Measurements from ENCODE around the gene HMX1.

The HMX1 gene

DNA sequence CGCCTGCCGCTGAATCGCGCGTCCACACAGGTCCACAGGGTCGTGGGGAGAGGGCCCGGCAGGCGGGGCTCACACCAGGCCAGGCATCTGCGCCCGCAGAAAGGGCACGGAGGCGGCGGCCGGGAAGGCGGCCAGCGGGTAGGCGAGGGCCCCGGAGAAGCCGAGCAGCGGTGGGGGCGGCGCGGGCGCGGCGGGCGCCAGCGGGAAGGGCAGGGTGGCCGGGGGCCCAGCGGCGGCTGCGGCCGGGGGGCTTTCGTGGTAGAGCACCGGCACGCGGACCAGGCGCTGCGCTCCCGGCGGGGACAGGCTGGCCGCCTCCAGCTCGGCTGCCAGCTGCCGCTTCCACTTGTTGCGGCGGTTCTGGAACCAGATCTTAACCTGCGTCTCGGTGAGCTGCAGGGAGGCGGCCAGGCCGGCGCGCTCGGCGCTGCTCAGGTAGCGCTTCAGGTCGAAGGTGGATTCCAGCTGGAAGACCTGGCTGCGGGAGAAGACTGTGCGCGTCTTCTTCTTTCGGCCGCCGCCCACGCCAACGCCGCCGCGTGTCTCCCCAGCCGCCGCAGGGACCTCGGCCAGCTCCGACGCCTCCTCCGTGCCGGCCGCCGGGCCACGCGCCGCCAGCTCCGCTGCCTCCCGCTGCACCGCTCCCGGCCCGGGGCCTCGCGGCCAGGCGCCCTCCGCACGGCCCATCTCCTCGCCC lies 3.9 kb downstream of the HMX1 start:
- no peak for DNase-seq

DNA sequence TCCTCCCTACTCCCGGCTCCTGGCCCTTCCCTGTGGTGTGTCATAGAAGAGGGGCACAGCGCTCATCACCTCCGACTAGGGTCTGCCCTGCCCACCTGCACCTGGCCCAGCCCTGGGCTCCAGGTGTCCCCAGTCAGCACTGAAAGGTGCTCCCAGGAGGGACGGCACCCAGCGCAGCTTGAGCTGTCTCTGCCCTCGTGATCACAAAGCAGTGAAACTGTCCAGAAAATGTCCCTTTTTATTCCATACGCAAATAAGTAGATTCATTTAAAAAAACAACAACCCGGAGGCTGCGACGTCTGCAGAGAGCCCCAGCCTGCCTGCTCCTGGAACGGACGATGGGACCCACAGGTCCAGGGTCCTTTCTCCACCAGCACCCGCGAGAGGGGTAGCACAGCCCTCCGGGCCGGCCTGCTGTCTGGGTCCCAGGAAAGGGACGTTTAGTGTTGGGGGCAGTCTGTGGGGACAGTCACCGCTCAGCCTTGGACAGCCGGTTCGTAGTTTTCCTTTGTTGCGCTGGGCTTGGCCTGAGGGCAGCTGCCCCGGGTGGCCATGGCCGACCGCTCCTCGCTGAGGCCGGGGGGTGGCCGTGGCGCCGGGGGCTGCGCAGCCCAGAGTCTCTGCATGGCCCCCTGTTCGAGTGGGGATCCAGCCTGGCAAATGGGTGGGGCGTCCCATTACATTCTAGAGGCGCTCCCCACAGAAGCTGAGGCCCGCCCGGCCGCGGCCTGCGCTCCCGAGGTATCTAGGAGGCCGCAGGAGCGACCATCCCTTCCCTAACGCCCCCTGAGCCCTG lies 4.6 kb downstream of the HMX1 start:
- DNase-seq, result no peak

DNA sequence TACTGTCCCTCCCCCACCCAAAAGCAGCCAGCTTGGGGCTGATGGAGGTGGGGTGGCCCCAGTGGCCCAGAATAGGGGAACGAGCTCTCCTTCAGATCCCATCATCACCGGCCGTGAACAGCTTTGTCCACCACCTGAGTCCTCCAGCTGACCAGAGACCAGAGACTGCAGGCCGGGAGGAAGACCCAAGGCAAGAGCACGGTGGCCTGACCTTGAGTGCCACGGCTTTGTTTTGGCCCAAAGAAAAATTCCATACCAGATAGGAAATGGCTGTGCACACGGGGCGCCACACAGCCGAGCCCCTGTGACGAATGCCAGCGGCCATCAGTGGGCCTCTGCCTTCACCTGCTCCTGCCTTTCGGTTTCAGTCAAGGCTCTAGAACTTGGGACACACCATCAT lies 5.2 kb downstream of the HMX1 start:
- no peak for DNase-seq

DNA sequence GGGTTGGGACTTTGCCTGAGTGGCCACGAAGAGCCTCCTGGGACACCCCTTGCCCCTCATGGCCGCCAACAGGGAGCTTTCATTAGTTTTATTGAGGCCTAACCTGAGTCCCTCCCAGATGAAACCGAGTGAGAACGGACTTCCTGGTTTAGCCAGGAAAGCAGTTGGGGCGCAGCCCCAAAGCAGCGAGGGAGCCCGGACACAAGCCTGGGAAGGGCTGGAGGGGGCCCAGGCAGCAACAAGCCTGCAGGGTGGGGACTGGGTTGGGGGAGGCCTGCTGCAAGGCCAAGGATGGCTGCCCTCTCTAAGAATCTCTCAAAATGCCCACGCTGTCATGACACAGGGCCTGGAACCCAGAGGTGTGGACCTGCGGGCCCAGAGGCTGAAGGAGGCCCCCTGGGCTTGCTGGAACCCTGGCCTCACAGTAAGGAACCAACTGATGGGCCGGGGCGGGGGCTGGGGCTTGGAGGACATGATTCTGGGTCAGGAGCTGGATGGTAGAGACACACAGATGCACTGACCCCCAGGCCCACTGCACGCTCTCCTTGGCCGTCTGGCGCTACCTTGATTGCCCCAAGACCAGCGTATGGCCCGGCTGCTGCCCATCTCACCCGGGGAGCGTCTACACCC lies 5.8 kb downstream of the HMX1 start:
- no peak for DNase-seq

DNA sequence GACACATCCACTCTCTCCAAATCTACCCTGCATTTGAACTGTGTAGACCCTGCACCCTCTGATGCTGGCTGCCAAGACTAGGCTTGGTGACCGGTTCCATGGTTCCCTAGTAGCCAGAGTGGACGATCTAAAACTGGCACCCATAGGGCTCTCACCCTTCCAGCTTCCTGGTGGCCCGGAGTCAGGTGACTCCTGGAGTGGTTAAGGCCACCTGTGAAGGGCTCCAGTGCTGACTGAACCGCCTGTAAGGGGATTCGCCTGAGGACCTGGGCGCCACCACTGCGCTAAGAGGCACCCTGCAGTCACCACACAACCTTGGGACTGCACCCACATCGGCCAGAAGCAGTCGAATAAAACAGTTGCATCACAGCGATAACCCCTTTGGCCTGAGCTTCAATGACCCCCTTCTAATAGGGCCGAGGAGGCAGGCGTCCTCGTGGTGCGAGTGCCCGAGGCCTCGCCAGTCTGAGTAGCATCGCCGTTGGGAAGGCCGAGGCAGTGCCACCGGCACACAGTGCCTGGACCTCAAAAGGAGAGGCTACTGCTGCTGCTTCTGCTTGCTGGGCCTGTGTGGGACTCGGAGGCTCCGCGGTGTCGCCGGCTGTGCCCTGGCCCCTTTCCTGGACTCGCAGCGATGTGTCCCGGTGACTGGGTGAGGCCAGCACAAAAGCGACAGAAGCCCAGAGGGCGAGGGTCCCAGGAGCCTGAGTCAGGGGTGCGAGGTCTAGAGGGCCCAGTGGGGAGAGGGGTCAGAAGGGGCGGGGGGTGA lies 6.5 kb downstream of the HMX1 start:
- no peak for DNase-seq

DNA sequence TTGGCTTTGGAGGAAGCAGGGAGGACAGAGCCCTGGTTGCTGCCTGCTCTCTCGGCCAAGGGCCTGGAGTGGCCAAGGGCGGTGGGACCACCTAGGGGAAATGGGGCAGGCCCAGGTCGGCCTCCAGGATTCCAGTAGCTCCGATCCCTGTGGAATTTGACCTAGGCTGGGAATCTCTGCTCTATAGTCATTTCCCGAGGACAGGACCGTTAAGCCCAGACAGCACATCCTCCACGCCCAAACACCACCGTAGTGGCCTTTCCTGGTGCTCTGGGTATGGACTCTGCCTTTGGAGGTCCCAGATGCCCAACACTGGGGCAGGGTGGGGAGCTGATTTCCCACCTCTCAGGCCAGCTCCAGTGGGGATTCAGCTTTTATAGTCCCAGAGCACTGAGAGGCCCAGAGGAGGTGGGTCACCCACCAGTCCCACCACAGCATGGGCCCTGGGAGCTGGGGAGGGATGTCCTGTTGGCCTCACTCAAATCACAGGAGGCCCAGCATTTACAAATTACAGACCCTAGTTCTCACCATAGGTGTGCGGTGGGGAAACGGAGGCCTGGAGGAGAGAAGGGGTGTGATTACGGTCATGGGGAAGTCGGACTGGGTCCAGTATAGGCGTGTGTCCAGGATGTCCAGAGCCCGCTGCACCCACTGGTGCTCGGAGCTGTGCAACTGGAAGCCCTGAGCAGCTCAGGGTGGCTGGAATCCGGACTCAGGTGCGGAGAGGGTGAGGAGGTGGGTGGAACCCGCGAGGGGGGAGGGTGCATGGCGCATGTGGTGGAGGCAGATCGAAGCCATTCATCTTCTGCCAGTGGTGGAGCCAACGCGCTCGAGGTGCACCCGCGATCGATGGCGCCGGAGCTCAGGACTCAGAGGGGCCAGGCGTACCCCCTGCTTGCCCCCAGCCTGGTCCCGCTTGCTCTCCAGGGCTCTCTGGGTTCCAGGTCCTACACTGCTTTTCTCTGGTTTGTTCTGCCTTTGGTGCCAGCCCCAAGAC lies 7.7 kb downstream of the HMX1 start:
- no peak for DNase-seq

DNA sequence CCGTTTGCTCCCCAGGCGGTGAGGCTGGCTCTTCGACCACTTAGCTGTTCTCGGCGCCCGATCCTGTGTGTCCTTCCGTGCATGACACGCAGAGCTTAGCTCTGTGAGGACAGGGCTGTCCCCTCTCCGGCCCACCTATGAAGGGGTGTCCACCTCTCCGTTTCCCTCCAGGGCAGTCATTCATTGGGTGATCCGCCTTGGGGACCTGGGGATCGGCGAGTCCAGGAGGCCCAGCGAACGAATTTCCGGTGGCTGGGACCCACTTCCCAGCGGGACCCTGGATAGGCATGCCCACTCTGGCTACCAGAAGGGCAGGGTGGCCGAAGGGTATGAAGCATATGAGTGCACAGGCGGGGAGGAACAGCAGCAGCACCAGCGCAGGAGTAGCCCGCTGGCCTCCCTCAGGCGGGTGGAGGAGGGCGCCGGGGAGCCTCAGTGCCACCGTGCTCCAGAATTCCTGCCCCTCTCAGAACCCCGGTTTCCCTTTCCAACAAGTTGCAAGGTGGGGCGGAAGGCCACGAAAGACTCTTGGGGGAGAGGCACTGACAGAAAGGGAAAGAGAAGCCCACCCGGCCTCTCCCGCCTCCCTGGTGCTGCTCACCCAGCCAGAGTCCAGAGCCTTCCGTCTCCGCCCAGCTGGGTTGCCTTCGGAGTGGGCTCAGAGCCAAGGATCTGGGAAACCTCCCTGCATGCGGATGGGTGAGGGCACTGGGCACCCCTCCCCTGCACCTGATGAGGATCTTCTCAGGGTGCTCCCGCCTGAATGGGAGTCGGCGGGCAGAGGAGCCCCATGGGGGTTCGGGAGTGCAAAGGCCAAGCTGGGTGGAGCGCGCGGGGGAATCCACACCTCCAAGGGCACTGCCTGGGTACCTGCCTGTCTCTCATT lies 8.6 kb downstream of the HMX1 start:
- no peak for DNase-seq

DNA sequence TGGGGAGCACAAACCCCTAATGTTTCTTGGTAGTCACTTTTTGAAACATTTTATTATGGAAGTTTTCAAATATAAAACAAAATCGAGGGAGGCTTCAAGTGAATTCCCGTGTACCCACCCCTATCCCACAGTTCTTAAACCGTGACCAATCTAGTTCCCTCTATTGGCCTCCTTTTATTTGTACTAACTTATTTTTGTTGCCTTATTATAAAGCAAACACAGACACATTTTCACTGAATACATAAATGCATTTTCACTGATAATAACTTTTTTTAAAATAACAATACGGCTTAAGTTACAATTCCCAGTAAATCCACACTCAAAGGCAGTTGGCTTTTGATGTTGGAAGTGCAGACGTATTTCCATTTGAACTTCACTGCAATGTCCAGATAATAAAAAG lies 9.3 kb downstream of the HMX1 start:
- DNase-seq, result no peak

DNA sequence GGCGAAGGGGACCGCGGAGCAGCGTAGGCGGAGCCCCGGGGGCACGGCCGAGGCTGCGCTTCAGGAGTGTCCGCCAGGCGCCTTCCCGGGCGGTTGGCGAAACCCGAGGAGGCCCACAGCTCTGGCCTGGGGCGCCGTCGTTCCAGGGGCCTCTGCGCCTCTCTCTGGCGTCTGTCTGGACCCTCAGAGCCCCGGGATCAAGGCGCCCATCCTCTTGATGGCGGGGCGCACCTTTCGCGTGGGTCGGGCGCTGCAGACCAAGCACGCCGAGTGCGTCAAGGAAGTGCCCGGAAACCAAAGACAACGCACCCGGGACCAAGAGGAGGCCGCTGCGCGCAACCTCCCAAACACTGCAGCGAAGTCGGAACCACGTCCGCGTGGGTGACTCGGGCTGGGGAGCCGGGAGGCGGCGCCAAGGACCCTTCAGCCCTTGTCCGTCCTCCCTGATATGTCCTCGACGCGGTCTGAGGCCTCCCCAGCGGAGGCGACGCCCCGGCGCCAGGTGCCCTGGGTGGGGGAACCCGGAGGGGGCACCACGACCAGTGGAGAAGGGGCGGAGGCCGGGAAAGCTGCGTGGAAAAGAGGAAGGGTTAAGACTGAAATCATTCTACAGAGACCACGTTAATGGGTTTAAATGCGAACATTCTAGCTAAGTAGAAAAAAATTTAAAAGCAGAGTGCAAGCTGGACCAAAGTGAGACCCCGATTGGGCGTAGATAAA lies 9.9 kb downstream of the HMX1 start:
- no peak for DNase-seq

DNA sequence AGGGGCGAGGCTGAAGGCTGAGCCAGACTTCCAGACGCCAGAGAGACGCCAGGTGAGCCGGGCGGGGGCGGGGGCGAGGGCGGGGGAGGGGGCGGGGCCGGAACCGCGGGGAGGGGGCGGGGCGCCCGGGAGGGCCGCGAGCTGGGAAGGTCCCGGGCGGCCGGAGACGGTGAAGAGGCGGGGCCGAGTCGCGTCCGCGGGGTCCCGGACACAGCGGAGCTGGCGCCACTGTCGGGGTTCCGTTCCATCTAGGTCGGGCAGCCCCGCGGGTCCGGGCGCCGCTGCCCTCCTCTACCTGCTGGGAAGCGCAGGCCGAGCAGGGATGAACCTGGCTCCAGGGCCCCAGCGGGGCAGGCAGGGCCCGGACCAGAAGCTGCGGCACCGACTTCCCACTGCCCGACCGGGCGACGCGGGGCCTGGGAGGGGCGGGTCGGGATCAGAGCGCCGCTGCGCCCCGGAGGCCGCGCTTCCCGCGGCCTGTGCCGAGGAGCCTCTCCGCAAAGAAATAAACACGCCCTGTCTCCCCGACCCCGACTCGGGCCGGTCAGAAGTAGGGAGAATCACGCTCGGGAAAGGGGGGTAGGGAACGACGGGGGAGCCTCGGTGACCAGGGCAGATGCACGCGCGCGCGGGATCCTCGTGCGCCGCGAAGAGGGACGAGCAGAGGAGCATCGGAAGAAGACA lies 10.6 kb downstream of the HMX1 start:
- no peak for DNase-seq

DNA sequence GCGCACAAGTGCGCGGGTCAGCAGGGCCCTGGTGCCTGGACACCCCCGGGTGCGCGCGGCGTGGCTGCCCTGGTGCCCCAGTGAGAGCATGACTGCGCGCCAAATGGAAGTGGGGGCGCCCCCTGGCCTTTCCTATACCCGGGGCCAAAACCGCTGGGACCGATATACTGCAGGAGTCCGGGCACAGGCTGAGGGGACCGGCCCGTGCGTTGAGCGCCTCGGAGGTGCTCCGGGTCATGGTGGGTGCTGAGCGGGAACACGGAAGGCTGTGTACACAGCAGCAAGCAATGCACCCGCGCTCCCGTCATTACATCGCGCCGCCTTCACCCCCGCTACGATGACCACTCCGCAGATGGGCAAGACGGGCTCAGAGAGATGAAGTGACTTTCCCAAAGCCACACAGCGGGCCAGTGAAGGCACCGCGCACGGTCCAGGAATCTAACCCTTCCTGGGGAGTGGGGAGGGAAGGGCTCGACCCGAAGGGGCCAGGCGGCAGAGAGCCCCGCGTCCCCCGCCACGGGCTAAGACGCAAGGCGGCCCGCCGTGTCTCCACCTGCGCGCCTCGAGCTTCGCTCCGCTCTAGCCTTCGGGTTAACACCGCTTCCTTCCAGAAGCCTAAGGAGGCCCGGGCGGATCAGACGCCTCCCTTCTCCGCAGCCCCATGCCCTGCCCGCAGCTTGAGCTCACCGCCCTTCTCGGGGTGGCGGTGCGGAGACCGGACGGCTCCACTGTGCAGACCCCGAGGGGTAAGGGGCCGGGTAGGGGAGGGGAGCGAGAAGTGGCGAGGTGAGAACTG lies 11.3 kb downstream of the HMX1 start:
- DNase-seq, result no peak

DNA sequence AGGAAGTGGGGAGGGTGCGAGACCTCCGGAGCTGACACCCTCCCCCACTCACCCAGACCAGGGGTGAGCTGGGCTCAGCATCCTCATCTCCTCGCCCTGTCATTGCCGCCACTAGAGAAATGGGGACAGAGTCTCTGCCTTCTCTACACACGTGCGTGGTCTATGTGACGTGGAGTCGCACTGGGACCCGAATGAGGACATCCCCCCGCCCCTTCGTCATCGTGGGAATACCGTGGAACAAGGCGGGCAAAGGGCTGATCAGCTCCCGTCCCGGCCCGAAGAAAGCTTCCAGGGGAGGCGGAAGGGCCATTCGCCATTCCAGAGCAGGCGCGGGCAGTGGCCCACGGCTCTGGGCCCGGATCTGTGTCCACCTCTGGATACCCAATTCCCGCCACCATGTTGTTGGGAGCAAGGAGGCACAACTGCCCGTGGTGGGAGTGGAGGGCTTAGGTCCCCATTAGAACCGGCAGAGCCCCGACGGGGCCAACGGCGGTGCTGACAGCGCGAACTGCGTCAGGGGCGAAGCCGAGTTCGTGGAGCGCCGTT lies 12.0 kb downstream of the HMX1 start:
- no peak for DNase-seq

DNA sequence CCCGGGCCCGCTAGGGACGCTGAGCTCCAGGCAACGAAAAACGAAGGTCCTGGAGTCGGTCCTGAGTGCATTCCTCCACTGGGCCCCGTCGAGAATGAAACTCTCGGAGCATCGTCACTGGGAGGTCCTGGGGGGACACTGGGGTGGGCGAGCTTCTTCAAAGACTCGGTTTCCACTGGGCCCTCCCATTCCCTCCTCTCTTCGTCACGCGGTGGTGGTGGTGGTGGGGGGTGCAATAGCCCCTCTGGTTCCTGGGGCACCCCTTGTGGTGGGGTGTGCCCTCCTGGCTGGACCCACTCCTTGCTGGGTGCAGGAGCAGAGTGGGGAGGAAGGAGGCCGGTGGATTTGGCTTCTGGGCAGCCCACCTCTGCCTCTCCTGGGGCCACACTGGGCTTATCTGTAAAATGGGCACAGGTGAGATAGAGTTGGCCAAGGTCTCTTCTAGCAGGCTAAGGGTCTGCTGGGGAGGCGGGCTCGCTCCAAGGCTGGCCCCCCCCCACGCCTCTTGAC lies 12.9 kb downstream of the HMX1 start:
- DNase-seq, result no peak

DNA sequence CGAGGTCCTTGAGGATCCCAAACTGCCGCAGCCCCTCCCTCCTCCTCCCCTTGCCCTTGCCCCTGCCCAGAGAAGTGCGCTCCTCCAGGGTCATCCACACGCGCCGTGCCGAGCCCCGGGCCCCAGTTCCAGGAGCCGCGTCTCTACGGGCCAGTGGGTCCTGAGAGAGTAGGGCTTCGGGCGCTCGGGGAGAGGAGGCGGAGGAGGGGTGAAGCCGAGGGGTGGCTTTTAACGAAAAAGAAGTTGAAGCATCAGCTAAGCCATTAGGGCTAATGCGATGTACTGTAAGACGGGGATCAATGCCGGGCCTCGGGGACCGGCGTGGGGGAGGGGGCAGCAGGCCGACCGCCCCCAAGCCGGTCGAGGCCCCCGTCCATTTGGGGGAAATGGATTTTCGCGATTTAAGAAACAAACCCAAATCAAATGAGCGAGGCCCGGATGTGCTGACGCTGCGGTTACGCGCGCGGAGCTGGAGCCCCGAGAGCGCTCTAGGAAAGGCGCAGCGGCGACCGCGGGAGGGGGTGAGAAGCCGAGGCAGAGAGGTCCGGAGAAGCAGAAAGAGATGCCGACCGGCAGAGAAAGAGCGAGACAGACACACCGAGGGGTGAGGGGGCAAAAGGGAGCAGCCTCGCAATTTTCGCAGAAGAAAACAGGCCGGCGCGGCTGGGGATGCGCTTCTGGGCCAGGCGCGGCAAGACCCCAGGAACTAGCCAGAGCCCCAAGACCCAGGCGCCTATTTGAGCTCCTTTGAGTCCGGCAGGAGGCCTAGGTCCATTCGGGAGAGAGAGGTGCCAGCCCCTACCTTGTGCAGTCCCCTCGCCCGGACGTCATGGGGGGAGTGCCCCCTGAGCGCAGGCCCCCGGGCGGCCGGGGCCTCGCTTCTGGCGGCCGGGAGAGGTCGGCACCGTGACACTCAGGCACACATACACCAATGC lies 13.6 kb downstream of the HMX1 start:
- DNase-seq, result no peak

DNA sequence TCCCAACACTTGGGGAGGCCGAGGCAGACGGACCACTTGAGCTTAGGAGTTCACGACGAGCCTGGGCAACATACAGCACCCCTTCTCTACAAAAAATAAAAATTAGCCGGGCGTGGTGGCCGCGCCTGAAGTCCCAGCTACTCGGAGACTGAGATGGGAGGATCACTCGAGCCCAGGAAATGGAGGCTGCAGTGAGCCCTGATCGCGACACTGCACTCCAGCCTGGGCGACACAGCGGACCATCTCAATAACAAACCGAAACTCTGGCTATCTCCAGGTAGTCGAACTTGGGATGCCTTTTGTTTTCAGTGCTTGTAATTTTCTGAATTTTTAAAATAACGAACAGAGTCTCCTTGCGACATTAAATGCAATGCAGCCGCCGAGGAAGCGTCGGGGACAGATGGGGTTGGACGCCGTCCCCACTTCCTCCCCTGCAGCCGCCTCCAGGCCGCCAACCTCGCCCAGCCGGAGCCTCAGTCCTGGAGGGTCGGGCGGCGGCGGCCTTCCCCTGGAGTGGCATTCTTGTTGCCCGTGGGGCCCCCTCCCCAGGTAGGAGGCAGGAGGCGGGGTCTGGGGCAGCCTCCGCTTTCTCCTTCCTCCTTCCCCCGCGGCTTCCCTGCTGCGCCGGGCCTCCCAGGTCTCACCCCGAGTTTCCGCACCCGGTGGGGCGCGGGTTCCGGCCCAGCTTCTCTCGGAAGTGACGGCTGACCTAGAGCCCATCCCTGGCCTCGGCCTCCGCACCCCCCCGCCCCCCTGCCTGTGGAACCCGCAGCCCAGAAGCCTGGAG lies 14.6 kb downstream of the HMX1 start:
- no peak for DNase-seq

DNA sequence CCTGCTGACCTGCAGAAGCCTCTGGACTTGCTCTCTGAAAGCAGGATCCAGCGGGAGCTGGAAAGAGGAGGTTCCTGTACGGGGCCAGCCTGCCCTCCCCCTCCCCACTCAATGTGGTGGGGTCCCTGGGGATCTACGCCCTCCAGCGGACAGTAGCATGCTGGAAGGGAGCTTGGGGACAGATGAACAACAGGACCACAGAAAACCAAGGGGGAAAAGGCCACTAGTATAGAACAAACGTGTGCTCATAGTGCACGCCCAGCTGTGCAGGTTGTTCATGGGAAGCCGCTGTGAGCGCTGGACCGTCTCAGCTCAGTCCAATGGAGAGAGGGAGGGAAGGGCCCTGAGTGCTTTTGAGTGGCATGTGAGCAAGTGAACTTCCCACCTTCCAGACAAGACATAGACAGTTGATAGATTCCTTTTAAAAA lies 15.8 kb downstream of the HMX1 start:
- DNase-seq, result no peak
